GM23338 (cell line): ENCODE data around the gene GSTT2B.
"Not testable (repeated sequence)": the region's sequence is repeated elsewhere in the genome, so short reads cannot be mapped to it uniquely, and the experiment has no call there.

Source experiments
- POLR2AphosphoS5 ChIP-seq: IDR thresholded peaks from 2 replicates; pipeline ENCODE4 v1.6.1; 2016; ENCODE audit warnings: antibody characterized with exemption, low read depth
- REST ChIP-seq: IDR thresholded peaks from one replicate; pipeline ENCODE4 v1.6.1; 2018; ENCODE audit warnings: antibody characterized with exemption; ENCODE audit not compliant: unreplicated experiment

DNA sequence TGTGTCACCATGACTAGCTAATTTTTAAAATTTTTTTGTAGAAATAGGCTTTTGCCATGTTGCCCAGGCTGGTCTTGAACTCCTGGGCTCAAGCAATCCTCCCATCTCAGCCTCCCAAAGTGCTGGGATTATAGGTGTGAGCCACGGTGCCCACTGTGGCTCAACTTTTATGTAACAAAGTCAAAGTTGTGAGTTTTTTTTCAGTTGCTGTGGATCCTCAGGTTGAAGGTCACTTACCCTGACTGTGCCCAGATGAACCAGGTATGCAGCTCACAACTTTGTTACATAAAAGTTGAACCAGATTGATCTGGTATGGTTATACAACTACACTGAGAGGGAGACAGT lies 40.8 kb downstream of the GSTT2B start:
- TF ChIP-seq REST, POLR2AphosphoS5: not testable (repeated sequence)
